ENCODE data around the gene FBXO44.

Gene FBXO44

GRCh38 chr1:11708554-11709350 lies 54.1 kb downstream of the FBXO44 start:
- DNase-seq (ENCODE audit: low spot score), result no peak

GRCh38 chr1:11711490-11711889 lies 56.8 kb downstream of the FBXO44 start:
- no peak for DNase-seq (ENCODE audit: low spot score)

GRCh38 chr1:11712285-11712684 lies 57.6 kb downstream of the FBXO44 start:
- DNase-seq (ENCODE audit: low spot score), result no peak
